ENCODE measurements around the gene KAZALD1. TPM values are rescaled to one million over a fixed set of nuclear protein-coding genes. Genes with fewer than 3 reads are reported as not detected.

KAZALD1 gene
- total RNA-seq, 1 experiment from 2014 or later, result 42.3 TPM

DNA sequence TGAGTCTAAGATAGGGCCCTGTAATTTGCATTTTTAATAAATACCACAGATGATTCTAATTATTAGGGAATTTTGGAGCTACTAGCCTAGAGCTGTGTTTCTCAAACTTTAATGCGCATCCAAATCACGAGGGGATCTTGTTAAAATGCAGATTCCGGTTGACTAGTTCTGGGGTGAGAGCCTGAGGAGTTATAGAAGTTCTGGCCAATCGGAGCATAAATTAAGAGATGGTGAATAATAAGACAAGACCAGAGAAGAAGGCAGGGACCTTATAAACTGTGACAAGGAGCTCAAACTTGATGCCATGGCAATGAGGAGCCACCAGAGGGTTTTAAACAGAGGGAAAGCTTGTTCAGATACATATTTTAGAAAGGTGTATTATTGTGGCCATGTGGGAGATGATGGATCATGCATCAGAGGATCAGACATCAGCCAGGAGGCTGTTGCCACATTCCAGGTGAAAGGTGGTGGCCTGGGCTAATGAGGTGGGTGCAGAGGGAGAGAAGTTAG is 39.6 kb downstream of the KAZALD1 start:
- DNase-seq, result no peak
- POLR2A ChIA-PET, result interaction anchor here (0.5 kb wide), 2 partner anchors 52 to 227 kb away, joined by 3 to 5 read pairs; no protein-coding TSS in a partner anchor
- H3K36me3 ChIP-seq (ENCODE audit: control insufficient read depth, insufficient read depth, low read length), result no peaks in the 10 kb centered on the region
- no peaks in the 10 kb centered on the region for H3K4me1 ChIP-seq
- Mint-ChIP-seq H3K4me3 (ENCODE audit: unreplicated experiment) (no peak overlapping the region), H3K4me1 (ENCODE audit: low read depth, unreplicated experiment) (no peaks in the 10 kb centered on the region), H3K9me3 (ENCODE audit: unreplicated experiment) (no peaks in the 10 kb centered on the region), H3K36me3 (ENCODE audit: insufficient read depth, unreplicated experiment) (no peaks in the 10 kb centered on the region), H3K27me3 (ENCODE audit: insufficient read depth, unreplicated experiment) (no peaks in the 10 kb centered on the region), H3K27ac (ENCODE audit: unreplicated experiment) (no peak overlapping the region)
- intact Hi-C loops (cut with micrococcal nuclease; ENCODE audit: unreplicated experiment), result no loop called here
- H3K4me3 ChIP-seq (ENCODE audit: low read depth, low read length), result no peak overlapping the region
- CTCF ChIA-PET, result interaction anchor here (0.8 to 12.8 kb wide), 6 partner anchors 9 to 58 kb away, joined by 3 to 541 read pairs (median 4); partner anchors contain the start of gene TLX1
- TF ChIP-seq, protein P1, sequence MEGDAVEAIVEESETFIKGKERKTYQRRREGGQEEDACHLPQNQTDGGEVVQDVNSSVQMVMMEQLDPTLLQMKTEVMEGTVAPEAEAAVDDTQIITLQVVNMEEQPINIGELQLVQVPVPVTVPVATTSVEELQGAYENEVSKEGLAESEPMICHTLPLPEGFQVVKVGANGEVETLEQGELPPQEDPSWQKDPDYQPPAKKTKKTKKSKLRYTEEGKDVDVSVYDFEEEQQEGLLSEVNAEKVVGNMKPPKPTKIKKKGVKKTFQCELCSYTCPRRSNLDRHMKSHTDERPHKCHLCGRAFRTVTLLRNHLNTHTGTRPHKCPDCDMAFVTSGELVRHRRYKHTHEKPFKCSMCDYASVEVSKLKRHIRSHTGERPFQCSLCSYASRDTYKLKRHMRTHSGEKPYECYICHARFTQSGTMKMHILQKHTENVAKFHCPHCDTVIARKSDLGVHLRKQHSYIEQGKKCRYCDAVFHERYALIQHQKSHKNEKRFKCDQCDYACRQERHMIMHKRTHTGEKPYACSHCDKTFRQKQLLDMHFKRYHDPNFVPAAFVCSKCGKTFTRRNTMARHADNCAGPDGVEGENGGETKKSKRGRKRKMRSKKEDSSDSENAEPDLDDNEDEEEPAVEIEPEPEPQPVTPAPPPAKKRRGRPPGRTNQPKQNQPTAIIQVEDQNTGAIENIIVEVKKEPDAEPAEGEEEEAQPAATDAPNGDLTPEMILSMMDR (IDR thresholded peaks at IDR 0.05; ENCODE audit: insufficient read depth in 1 of 2, low read depth in 1 of 2, low read length in 1 of 2, severe bottlenecking in 1 of 2, unreplicated experiment in 1 of 2), result no peak
- BruUV-seq (replicated peaks), result no TSS peak
- H3K27me3 ChIP-seq (replicated peaks; ENCODE audit: control insufficient read depth, insufficient read depth, low read length), result no peaks in the 10 kb centered on the region
- H3K9me3 ChIP-seq, result no peaks in the 10 kb centered on the region

DNA sequence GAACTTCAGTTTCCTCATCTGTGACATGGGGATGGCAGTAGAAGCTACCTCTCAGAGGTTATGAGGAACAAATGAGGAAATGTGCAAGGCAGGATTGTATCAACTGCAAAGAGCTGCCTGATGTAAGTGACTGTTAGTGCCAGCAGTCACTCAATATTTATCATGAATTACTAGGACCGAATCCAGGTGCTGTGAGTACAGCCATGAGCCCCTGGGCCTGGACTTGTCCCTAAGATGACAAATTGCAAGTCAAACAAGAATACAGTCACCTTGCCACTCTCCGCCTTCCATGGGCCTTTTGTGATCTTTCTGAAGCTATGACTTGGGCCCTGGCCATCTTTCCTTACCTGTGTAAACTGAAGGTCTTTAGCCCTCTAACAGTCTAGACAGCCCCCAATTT is 41.6 kb downstream of the KAZALD1 start:
- no peaks in the 10 kb centered on the region for H3K36me3 Mint-ChIP-seq (ENCODE audit: insufficient read depth, unreplicated experiment)
- no peaks in the 10 kb centered on the region for H3K9me3 ChIP-seq
- no peaks in the 10 kb centered on the region for H3K9me3 Mint-ChIP-seq (ENCODE audit: unreplicated experiment)
- no peaks in the 10 kb centered on the region for H3K27me3 ChIP-seq (replicated peaks; ENCODE audit: control insufficient read depth, insufficient read depth, low read length)
- no peak overlapping the region for H3K27ac Mint-ChIP-seq (ENCODE audit: unreplicated experiment)
- H3K4me3 Mint-ChIP-seq (ENCODE audit: unreplicated experiment), result no peak overlapping the region
- TF ChIP-seq, protein P1 (IDR thresholded peaks at IDR 0.05; ENCODE audit: insufficient read depth in 1 of 2, low read depth in 1 of 2, low read length in 1 of 2, severe bottlenecking in 1 of 2, unreplicated experiment in 1 of 2), result no peak
- H3K27me3 Mint-ChIP-seq (ENCODE audit: insufficient read depth, unreplicated experiment), result no peaks in the 10 kb centered on the region
- CTCF ChIA-PET, result interaction anchor here (12.8 kb wide), 1 partner anchor 39 kb away, joined by 541 read pairs; no protein-coding TSS in a partner anchor
- H3K4me3 ChIP-seq (ENCODE audit: low read depth, low read length), result no peak overlapping the region
- intact Hi-C loops (cut with micrococcal nuclease; ENCODE audit: unreplicated experiment), result loop anchor here (1.0 kb wide), 1 partner anchor 8 kb away; no protein-coding TSS in a partner anchor
- POLR2A ChIA-PET, result no interaction called here
- H3K36me3 ChIP-seq (ENCODE audit: control insufficient read depth, insufficient read depth, low read length), result no peaks in the 10 kb centered on the region
- H3K4me1 ChIP-seq, result no peaks in the 10 kb centered on the region
- DNase-seq, result no peak
- no peaks in the 10 kb centered on the region for H3K4me1 Mint-ChIP-seq (ENCODE audit: low read depth, unreplicated experiment)
- BruUV-seq (replicated peaks), result no TSS peak

DNA sequence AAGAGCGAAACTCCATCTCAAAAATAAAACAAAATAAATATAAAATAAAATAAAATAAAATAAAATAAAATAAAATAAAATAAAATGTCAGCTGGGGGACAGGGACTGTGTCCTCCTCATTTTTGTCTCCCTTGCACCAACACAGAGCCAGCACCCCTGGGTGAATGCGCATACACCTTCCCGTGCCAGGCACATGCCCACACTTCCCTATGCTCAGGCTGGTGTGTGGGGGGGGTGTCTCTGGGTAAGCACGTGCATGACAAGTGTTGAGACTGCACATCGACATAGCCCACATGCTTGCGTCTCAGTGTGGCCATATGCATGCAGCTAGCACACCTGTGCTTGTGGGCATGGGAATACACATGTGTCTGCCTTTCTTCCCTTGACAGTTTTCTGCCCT is 44.6 kb downstream of the KAZALD1 start:
- TF ChIP-seq, protein P1 (IDR thresholded peaks at IDR 0.05; ENCODE audit: insufficient read depth in 1 of 2, low read depth in 1 of 2, low read length in 1 of 2, severe bottlenecking in 1 of 2, unreplicated experiment in 1 of 2), result no peak
- DNase-seq, result no peak
- intact Hi-C loops (cut with micrococcal nuclease; ENCODE audit: unreplicated experiment), result no loop called here
- no peak overlapping the region for H3K27ac Mint-ChIP-seq (ENCODE audit: unreplicated experiment)
- H3K36me3 Mint-ChIP-seq (ENCODE audit: insufficient read depth, unreplicated experiment), result no peaks in the 10 kb centered on the region
- no peak overlapping the region for H3K4me3 Mint-ChIP-seq (ENCODE audit: unreplicated experiment)
- BruUV-seq (replicated peaks), result no TSS peak
- Histone ChIP-seq H3K36me3 (ENCODE audit: control insufficient read depth, insufficient read depth, low read length) (no peaks in the 10 kb centered on the region), H3K27me3 (replicated peaks; ENCODE audit: control insufficient read depth, insufficient read depth, low read length) (no peaks in the 10 kb centered on the region), H3K4me3 (ENCODE audit: low read depth, low read length) (no peak overlapping the region), H3K9me3 (no peaks in the 10 kb centered on the region), H3K4me1 (peaks cover 6% of the 10 kb centered on the region)
- ChIA-PET CTCF (interaction anchor here (2.0 kb wide), 1 partner anchor 36 kb away, joined by 13 read pairs; no protein-coding TSS in a partner anchor), POLR2A (no interaction called here)
- H3K4me1 Mint-ChIP-seq (ENCODE audit: low read depth, unreplicated experiment), result peaks cover 3% of the 10 kb centered on the region
- no peaks in the 10 kb centered on the region for H3K27me3 Mint-ChIP-seq (ENCODE audit: insufficient read depth, unreplicated experiment)
- H3K9me3 Mint-ChIP-seq (ENCODE audit: unreplicated experiment), result no peaks in the 10 kb centered on the region
